Endothelial cell of umbilical vein (primary cell): Measurements from ENCODE around the gene OVOL3. TPM values are rescaled to one million over a fixed set of nuclear protein-coding genes. Genes with fewer than 3 reads are reported as not detected.

ENCODE experiments used
- BruUV-seq: library from RNA; stranded (reverse); fragments of 400-500 nt; replicated peaks from 2 replicates; lab custom pipeline; 2021; lab: Mats Ljungman, UMichigan
- CTCF ChIA-PET: fragments of 300-600, 350-600 bp; sonication (Branson Sonifier 250); formaldehyde crosslinking; loops from one replicate; lab custom pipeline; 2021; ENCODE audit warnings: antibody characterized with exemption, inconsistent platforms; lab: Charles Lee
- POLR2A ChIA-PET: fragments of 300-600, 350-600 bp; sonication (Branson Sonifier 250); formaldehyde crosslinking; loops from one replicate; lab custom pipeline; 2021; ENCODE audit warnings: antibody characterized with exemption, inconsistent platforms; lab: Charles Lee
- DNase-seq: peaks from one replicate; pipeline ENCODE4 v3.0.0-alpha.2; 2011; ENCODE audit warnings: low read depth, low spot score
- FAIRE-seq: peaks from 2 replicates; lab custom pipeline; 2011; peaks lifted over from hg19 to GRCh38; lab: Jason Lieb, UNC
- H2AFZ ChIP-seq: 2 replicates; pipeline ENCODE4 v1.6.0; 2012; ENCODE audit warnings: low read depth, low read length, control low read depth, inconsistent platforms
- H3K27ac ChIP-seq: 2 replicates; pipeline ENCODE4 v1.5.1; 2011; ENCODE audit warnings: low read depth, mild to moderate bottlenecking, control low read depth, low read length, moderate library complexity; ENCODE audit not compliant: insufficient read depth
- H3K27me3 ChIP-seq, 2 experiments: 2 replicates each; pipeline versions ENCODE4 v1.6.0 to v1.6.1; 2011; ENCODE audit warnings: low read length in 2 of 2, mixed read lengths in 1 of 2; ENCODE audit not compliant: control insufficient read depth in 2 of 2, insufficient read depth in 2 of 2
- H3K36me3 ChIP-seq, 2 experiments: 2 replicates in 1 of 2; 3 replicates in 1 of 2; pipeline ENCODE4 v1.5.1; 2011; ENCODE audit warnings: low read length in 2 of 2, mild to moderate bottlenecking in 1 of 2, moderate library complexity in 1 of 2; ENCODE audit not compliant: control insufficient read depth in 2 of 2, insufficient read depth in 2 of 2; ENCODE audit errors: extremely low read depth in 1 of 2
- H3K4me1 ChIP-seq: 3 replicates; pipeline ENCODE4 v1.5.1; 2011; ENCODE audit warnings: mild to moderate bottlenecking, low read length; ENCODE audit not compliant: control insufficient read depth, insufficient read depth; ENCODE audit errors: extremely low read depth
- H3K4me2 ChIP-seq: 2 replicates; pipeline ENCODE4 v1.6.1; 2011; ENCODE audit warnings: low read length, control low read depth, mixed read lengths; ENCODE audit not compliant: insufficient read depth
- H3K4me3 ChIP-seq, 3 experiments: fragments of 200-600 bp in 1 of 3; sonication (generic), shearing (Covaris generic) in 1 of 3; replicated peaks in 1 of 3; 2 replicates each; pipeline ENCODE4 v1.5.1; 2011 to 2016; ENCODE audit warnings: control low read depth in 3 of 3, low read length in 3 of 3, mild to moderate bottlenecking in 2 of 3, inconsistent platforms in 1 of 3, low read depth in 1 of 3, moderate library complexity in 1 of 3; ENCODE audit not compliant: insufficient read depth in 1 of 3
- H3K79me2 ChIP-seq: 2 replicates; pipeline ENCODE4 v1.6.0; 2012; ENCODE audit warnings: low read length, inconsistent platforms; ENCODE audit not compliant: control insufficient read depth, insufficient read depth
- H3K9ac ChIP-seq: replicated peaks from 2 replicates; pipeline ENCODE3; 2011; ENCODE audit warnings: low read length, control low read depth; ENCODE audit not compliant: insufficient read depth; ENCODE audit errors: extremely low read depth
- H3K9me1 ChIP-seq: replicated peaks from 3 replicates; pipeline ENCODE4 v1.6.0; 2011; ENCODE audit warnings: mild to moderate bottlenecking, low read length; ENCODE audit not compliant: control insufficient read depth, insufficient read depth; ENCODE audit errors: extremely low read depth
- H3K9me3 ChIP-seq: replicated peaks from 2 replicates; pipeline ENCODE4 v1.5.1; 2012; ENCODE audit warnings: low read length, inconsistent platforms; ENCODE audit not compliant: control insufficient read depth, insufficient read depth
- H4K20me1 ChIP-seq: replicated peaks from 2 replicates; pipeline ENCODE3; 2011; ENCODE audit warnings: mild to moderate bottlenecking, low read length; ENCODE audit not compliant: control insufficient read depth, insufficient read depth; ENCODE audit errors: extremely low read depth
- CTCF ChIP-seq, 2 donors: IDR thresholded peaks; 1 replicate in 1 of 2; 2 replicates in 1 of 2; pipeline ENCODE4 v1.5.1; 2011; ENCODE audit warnings: low read length in 2 of 2, mild to moderate bottlenecking in 2 of 2, moderate library complexity in 2 of 2, control low read depth in 1 of 2, inconsistent platforms in 1 of 2, low read depth in 1 of 2; ENCODE audit not compliant: insufficient read depth in 1 of 2; ENCODE audit errors: extremely low read depth in 1 of 2
- EZH2 ChIP-seq: IDR thresholded peaks from 2 replicates; pipeline ENCODE4 v1.6.1; 2012; ENCODE audit warnings: borderline replicate concordance, low read depth, mild to moderate bottlenecking, moderate library complexity, low read length, inconsistent platforms; ENCODE audit not compliant: severe bottlenecking
- FOS ChIP-seq: IDR thresholded peaks from 2 replicates; pipeline ENCODE4 v1.6.1; 2011; ENCODE audit warnings: mild to moderate bottlenecking, low read length, moderate library complexity, borderline replicate concordance; ENCODE audit not compliant: insufficient read depth
- GATA2 ChIP-seq: IDR thresholded peaks from 2 replicates; pipeline ENCODE4 v1.7.0; 2011; ENCODE audit warnings: low read depth, mild to moderate bottlenecking, moderate library complexity, mixed read lengths, low read length; ENCODE audit not compliant: insufficient read length, insufficient read depth
- JUN ChIP-seq: IDR thresholded peaks from 2 replicates; pipeline ENCODE4 v1.6.1; 2011; ENCODE audit warnings: borderline replicate concordance, low read depth; ENCODE audit not compliant: insufficient read length, insufficient read depth
- MAX ChIP-seq: IDR thresholded peaks from 2 replicates; pipeline ENCODE4 v1.6.1; 2011; ENCODE audit not compliant: insufficient read depth, insufficient read length
- POLR2A ChIP-seq: IDR thresholded peaks from 2 replicates; pipeline ENCODE4 v1.6.1; 2012; ENCODE audit warnings: low read depth, mild to moderate bottlenecking, control low read depth, low read length
- POLR2AphosphoS5 ChIP-seq: IDR thresholded peaks from 2 replicates; pipeline ENCODE4 v1.6.1; 2012; ENCODE audit warnings: low read depth, mild to moderate bottlenecking, control low read depth, low read length, moderate library complexity; ENCODE audit not compliant: insufficient read depth
- dilution Hi-C: fragments of 300-500 bp; cut with MboI; formaldehyde crosslinking; loops from one replicate; pipeline ENCODE4 v1.15.0; 2019; ENCODE audit warnings: low sequenced_read_pairs; ENCODE audit not compliant: extremely low pct_ligation_motif_present
- intact Hi-C: fragments of 100-400 bp; cut with micrococcal nuclease; formaldehyde crosslinking; loops from one replicate; pipeline ENCODE4 v1.10.0; 2022
- polyA plus RNA-seq, 4 experiments: library from polyadenylated mRNA; depleted of rRNA in 3 of 4; stranded (reverse) in 3 of 4; unstranded in 1 of 4; fragments of >200 nt; gene quantifications; 2 replicates each; pipeline versions ENCODE4 v1.2.1 to v1.2.3, GENCODE V29; 2011 to 2012; ENCODE audit warnings: missing spikeins in 1 of 4
- total RNA-seq: library from RNA; stranded (reverse); gene quantifications from 2 replicates; pipeline ENCODE4 v1.2.3, GENCODE V29; 2021

The OVOL3 gene
- total and polyA plus RNA-seq, 2 donors (not counting 3 experiments of a cell fraction or from before 2014, with no cell fraction given) = not detected

GRCh38 chr19:36111200-36111539 lies 227 bp downstream of the OVOL3 start:
- BruUV-seq = no TSS peak
- dilution Hi-C loops = no loop called here
- CTCF ChIA-PET = no interaction called here
- intact Hi-C loops = no loop called here
- no peak overlapping the region for H3K4me2 ChIP-seq
- peaks cover 8% of the 10 kb centered on the region for H3K79me2 ChIP-seq
- no peaks in the 10 kb centered on the region for H3K9me3 ChIP-seq
- H3K4me1 ChIP-seq = peaks cover 13% of the 10 kb centered on the region
- H3K4me3 ChIP-seq = no peak overlapping the region
- FAIRE-seq (no peak), DNase-seq (no peak)
- no peaks in the 10 kb centered on the region for H4K20me1 ChIP-seq
- H3K9ac ChIP-seq = no peak overlapping the region
- TF ChIP-seq FOS (no peak), EZH2 (no peak), JUN (no peak), GATA2 (no peak), POLR2A (no peak), CTCF (IDR thresholded peaks at IDR 0.05; ENCODE audit: extremely low read depth in 1 of 2, insufficient read depth in 1 of 2, low read depth in 1 of 2, low read length in 2 of 2) (no peak), POLR2AphosphoS5 (no peak)
- no peaks in the 10 kb centered on the region for H3K27me3 ChIP-seq
- H3K27ac ChIP-seq = no peak overlapping the region
- H3K9me1 ChIP-seq = no peaks in the 10 kb centered on the region
- no peaks in the 10 kb centered on the region for H3K36me3 ChIP-seq
- POLR2A ChIA-PET = no interaction called here
- no peak overlapping the region for H2AFZ ChIP-seq

GRCh38 chr19:36112678-36113077 lies 1.7 kb downstream of the OVOL3 start:
- Histone ChIP-seq H3K4me1 (peaks cover 15% of the 10 kb centered on the region), H3K27me3 (no peaks in the 10 kb centered on the region), H2AFZ (no peak overlapping the region), H3K79me2 (peaks cover 13% of the 10 kb centered on the region), H3K27ac (no peak overlapping the region), H3K4me2 (no peak overlapping the region), H3K9me1 (no peaks in the 10 kb centered on the region), H3K9ac (no peak overlapping the region), H4K20me1 (no peaks in the 10 kb centered on the region), H3K4me3 (no peak overlapping the region), H3K36me3 (peaks cover 0 to 2% of the 10 kb centered on the region in 2 experiments), H3K9me3 (no peaks in the 10 kb centered on the region)
- intact Hi-C loops = no loop called here
- FAIRE-seq = no peak
- ChIA-PET POLR2A (no interaction called here), CTCF (interaction anchor here (3.6 kb wide), 1 partner anchor 52 kb away, joined by 32 read pairs; no protein-coding TSS in a partner anchor)
- dilution Hi-C loops = no loop called here
- DNase-seq = no peak
- no TSS peak for BruUV-seq
- no peak for TF ChIP-seq POLR2A
- TF ChIP-seq POLR2AphosphoS5 = no peak
- TF ChIP-seq CTCF (IDR thresholded peaks at IDR 0.05; ENCODE audit: extremely low read depth in 1 of 2, insufficient read depth in 1 of 2, low read depth in 1 of 2, low read length in 2 of 2) = no peak
- no peak for TF ChIP-seq GATA2
- no peak for TF ChIP-seq MAX
